ENCODE measurements around the gene LDLRAD1. TPM values are rescaled to one million over a fixed set of nuclear protein-coding genes. Genes with fewer than 3 reads are reported as not detected.

LDLRAD1 gene
- total RNA-seq, 1 donor from 2014 or later = 0.41 TPM

DNA sequence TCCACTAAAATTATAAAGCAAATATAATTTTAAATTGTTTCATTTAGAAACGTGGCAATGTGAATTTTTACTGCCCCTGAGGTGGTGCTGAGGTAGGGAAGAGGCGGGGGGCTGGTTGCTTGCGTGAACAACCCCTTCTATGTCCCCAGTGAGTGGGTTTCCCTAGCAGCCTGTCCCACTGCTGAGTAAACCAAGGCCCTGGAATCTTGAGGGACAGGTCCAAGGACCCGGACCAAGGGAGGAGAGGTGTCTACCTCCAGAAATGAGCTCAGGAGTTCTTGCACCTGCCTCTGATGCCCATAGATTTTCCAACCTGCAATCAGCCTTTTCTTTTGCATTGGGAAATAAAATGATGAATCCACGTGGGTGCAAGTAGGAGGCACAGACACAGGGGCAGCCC is 649 bp upstream of the LDLRAD1 start:
- no peak overlapping the region for H3K4me3 ChIP-seq
- no peaks in the 10 kb centered on the region for H3K36me3 ChIP-seq
- no peak overlapping the region for H3K27ac ChIP-seq
- TF ChIP-seq, protein P1, sequence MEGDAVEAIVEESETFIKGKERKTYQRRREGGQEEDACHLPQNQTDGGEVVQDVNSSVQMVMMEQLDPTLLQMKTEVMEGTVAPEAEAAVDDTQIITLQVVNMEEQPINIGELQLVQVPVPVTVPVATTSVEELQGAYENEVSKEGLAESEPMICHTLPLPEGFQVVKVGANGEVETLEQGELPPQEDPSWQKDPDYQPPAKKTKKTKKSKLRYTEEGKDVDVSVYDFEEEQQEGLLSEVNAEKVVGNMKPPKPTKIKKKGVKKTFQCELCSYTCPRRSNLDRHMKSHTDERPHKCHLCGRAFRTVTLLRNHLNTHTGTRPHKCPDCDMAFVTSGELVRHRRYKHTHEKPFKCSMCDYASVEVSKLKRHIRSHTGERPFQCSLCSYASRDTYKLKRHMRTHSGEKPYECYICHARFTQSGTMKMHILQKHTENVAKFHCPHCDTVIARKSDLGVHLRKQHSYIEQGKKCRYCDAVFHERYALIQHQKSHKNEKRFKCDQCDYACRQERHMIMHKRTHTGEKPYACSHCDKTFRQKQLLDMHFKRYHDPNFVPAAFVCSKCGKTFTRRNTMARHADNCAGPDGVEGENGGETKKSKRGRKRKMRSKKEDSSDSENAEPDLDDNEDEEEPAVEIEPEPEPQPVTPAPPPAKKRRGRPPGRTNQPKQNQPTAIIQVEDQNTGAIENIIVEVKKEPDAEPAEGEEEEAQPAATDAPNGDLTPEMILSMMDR (IDR thresholded peaks at IDR 0.05) = no peak
- DNase-seq (no peak), ATAC-seq (no peak)
- no peaks in the 10 kb centered on the region for H3K4me1 ChIP-seq
- H3K27me3 ChIP-seq = peaks cover 3% of the 10 kb centered on the region
- intact Hi-C loops (cut with DNase I) = no loop called here
- H3K9me3 ChIP-seq = no peaks in the 10 kb centered on the region

GRCh38 chr1:54016343-54017282 is 1.4 kb downstream of the LDLRAD1 start:
- Histone ChIP-seq H3K36me3 (no peaks in the 10 kb centered on the region), H3K4me3 (no peak overlapping the region), H3K9me3 (no peaks in the 10 kb centered on the region), H3K27ac (peak overlapping the region; percentile 17), H3K4me1 (no peaks in the 10 kb centered on the region), H3K27me3 (peaks cover 4% of the 10 kb centered on the region)
- intact Hi-C loops (cut with DNase I) = no loop called here
- DNase-seq = peak; percentile 61
- ATAC-seq = peak; percentile 80
- TF ChIP-seq, protein P1 (IDR thresholded peaks at IDR 0.05) = no peak

DNA sequence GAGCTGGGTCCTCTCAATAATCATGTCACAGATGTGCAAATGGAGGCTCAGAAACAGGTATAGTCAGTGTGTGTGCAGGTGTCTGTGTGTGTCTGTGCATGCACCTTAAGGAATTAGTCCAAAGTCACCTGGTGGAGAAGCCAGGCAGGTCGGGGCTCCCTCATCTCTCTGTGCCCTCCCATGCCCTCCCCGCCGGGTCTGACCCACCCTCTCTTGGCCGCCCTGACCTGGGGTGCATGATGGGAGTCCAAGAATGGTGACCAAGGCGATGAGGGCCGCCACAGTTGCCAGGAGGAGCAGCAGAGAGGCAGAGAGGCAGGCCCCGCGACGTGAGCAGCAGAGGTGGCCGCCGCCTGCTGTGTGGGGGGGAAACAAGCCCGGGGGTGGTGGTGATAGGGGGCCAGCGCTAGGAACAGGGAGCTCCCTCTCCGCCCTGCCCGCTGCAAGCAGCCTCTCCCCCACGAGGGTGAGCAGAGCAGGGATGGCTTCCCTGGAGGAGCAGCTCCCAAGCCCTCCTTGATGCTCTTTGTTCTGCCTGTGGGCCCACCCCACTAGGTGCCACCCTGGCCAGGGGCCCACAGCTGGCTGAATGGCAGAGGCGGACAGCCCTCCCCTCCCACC is 3.9 kb downstream of the LDLRAD1 start:
- Histone ChIP-seq H3K4me1 (no peaks in the 10 kb centered on the region), H3K27ac (no peak overlapping the region), H3K9me3 (no peaks in the 10 kb centered on the region), H3K27me3 (peaks cover 7% of the 10 kb centered on the region), H3K4me3 (no peak overlapping the region), H3K36me3 (no peaks in the 10 kb centered on the region)
- peak; percentile 52 for DNase-seq
- TF ChIP-seq, protein P1 (IDR thresholded peaks at IDR 0.05) = no peak
- ATAC-seq = no peak
- intact Hi-C loops (cut with DNase I) = no loop called here

- DNase-seq (peak; percentile 44), ATAC-seq (no peak)
- TF ChIP-seq, protein P1 (IDR thresholded peaks at IDR 0.05) = no peak
Observed at GRCh38 chr1:54013393-54014008, 4.5 kb downstream of the LDLRAD1 start.

GRCh38 chr1:54012863-54013262 is 5.1 kb downstream of the LDLRAD1 start:
- H3K36me3 ChIP-seq = no peaks in the 10 kb centered on the region
- H3K27ac ChIP-seq = no peak overlapping the region
- H3K9me3 ChIP-seq = no peaks in the 10 kb centered on the region
- H3K4me3 ChIP-seq = no peak overlapping the region
- TF ChIP-seq, protein P1 (IDR thresholded peaks at IDR 0.05) = no peak
- ATAC-seq (no peak), DNase-seq (no peak)
- intact Hi-C loops (cut with DNase I) = no loop called here
- H3K4me1 ChIP-seq = no peaks in the 10 kb centered on the region
- peaks cover 7% of the 10 kb centered on the region for H3K27me3 ChIP-seq

More at GRCh38 chr1:54013393-54014008, 4.5 kb downstream of the LDLRAD1 start:
- Histone ChIP-seq H3K27me3 (peaks cover 7% of the 10 kb centered on the region), H3K9me3 (no peaks in the 10 kb centered on the region), H3K36me3 (no peaks in the 10 kb centered on the region), H3K27ac (no peak overlapping the region), H3K4me3 (no peak overlapping the region), H3K4me1 (no peaks in the 10 kb centered on the region)
- intact Hi-C loops (cut with DNase I) = no loop called here

Data from upper lobe of right lung (tissue), 1 donor.